Globus pallidus (tissue), 1 donor: ENCODE data around the gene NCAN.
A peak's percentile ranks its signal among the peaks of the same experiment; 100 is the strongest.
"Not testable (repeated sequence)": the region's sequence is repeated elsewhere in the genome, so short reads cannot be mapped to it uniquely, and the experiment has no call there.

Experiments used
- DNase-seq: peaks from one replicate; pipeline ENCODE4 v3.0.0-alpha.2; 2015; ENCODE audit warnings: low spot score

Gene NCAN

DNA sequence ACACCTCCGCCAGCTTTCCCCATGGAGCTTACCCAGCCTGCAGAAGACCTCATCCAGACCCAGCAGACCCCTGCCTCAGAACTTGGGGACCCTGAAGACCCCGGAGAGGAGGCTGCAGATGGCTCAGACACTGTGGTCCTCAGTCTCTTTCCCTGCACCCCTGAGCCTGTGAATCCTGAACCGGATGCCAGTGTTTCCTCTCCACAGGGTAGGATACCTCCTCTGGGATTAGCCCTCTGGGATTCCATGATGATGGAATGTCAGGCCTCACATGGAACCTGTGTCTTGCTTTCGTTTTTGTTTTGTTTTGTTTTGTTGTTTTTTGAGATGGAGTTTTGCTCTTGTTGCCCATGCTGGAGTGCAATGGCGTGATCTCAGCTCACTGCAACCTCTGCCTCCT lies 17.8 kb upstream of the NCAN start:
- no peak for DNase-seq

DNA sequence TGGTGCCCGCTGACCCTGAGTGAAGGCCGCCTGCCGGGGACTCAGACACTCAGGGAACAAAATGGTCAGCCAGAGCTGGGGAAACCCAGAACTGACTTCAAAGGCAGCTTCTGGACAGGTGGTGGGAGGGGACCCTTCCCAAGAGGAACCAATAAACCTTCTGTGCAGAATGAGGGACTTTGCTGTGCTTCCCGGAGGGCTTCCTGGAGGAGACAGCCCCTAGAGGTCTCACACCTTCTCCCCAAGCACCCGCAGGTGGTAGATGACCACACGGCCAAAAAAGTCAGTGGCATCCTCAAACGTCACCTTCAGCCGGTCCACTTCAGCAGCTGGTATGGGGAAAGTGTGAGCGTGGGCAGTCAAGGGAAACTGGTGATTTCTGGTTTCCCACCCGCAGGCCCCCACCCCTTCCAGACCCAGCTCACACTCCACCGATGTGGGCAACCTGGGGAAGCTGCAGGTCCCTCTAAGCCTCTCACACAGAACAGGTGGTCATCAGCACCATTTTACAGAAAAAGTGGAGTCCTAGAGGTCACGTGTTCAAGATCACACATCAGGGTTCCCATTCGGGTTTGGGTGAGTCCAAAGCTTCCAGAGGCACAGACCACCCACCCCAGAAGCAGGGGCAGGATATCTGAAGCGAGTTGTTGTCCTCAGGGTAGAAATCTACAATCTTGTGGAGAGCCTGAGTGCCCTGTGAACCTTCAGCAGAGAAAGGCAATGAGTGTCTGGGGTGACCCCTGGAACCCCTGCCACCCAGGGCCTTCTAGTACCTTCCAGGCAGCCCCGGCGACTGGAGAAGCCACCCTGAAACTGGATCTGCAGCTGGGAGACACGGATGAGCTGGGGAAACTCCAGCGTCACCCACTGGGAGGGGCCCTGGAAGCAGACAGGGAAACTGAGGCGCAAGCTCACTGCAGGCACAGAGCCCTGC lies 9.8 kb upstream of the NCAN start:
- DNase-seq, result no peak

DNA sequence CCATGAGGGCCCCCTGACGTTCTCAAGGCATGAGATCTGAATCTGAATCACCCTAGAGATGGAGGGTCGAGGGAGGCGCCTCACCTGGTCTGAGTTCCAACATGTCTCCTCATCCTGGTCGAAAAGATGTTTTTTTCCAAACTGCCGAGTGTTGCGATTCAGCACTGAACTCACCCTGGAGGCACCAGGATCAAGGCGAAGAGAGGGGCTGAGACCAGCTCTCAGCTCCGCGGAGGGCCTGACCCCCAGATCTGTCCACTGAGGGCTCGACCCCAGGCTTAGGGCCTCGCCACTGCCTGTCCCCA lies 9.1 kb upstream of the NCAN start:
- DNase-seq, result no peak

DNA sequence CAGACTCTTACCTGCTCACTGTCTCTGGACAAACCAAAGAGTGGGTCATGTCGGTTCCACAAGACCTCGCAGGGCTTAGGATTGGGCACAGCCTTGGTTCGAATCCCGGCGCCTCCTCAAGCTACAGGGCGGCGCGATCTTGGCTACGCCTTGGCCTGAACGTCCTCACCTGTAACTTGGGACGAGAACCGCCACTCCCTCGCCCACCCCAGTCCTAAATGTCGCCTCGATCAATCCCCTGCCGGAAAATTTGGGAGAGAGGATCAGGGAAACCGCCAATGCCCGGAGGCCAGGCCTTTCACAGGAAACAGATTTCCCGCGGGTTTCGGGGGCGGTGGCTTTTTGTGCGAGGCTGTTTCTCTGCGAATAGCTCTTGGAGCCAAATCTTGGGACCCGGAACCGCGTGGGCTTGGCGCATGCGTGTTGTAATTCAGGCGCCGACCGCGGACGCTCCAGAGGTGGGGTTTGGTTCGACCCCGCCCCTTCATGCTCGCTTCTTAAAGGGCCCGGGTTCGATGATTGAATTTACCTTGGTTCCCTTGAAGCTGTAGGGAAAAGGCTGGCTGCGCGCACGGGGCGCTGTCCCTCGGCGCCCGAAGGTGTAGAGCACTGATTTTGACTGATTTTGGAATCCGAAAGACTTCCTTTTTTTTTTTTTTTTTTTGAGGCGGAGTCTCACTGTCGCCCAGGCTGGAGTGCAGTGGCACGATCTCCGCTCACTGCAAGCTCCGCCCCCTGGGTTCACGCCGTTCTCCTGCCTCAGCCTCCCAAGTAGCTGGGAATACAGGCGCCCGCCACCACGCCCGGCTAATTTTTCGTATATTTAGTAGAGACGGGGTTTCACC lies 8.5 kb upstream of the NCAN start, which contains the start of gene NR2C2AP:
TSS of gene NR2C2AP (minus strand) at position 403 of the 845 bp plus-strand sequence. CDS start at position 49, 354 bp downstream.
- peak; percentile 85 for DNase-seq

DNA sequence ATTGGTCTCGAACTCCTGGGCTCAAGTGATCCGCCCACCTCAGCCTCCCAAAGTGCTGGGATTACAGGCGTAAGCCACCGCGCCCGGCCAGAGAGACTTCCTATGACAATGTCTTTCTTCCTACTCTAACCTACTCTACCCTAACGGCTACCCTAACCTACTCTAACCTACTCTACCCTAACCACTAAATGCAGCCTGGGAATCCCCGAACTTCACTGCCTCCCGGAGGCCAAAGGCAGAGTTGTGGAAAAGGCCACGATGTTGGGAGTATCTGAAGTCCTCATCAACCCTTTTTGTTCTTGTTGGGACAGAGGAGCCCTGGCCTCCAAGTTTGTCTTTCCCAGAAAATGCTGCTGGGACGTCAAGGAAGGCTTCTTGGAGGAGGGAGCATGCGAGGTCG lies 7.6 kb upstream of the NCAN start:
- DNase-seq, result no peak

DNA sequence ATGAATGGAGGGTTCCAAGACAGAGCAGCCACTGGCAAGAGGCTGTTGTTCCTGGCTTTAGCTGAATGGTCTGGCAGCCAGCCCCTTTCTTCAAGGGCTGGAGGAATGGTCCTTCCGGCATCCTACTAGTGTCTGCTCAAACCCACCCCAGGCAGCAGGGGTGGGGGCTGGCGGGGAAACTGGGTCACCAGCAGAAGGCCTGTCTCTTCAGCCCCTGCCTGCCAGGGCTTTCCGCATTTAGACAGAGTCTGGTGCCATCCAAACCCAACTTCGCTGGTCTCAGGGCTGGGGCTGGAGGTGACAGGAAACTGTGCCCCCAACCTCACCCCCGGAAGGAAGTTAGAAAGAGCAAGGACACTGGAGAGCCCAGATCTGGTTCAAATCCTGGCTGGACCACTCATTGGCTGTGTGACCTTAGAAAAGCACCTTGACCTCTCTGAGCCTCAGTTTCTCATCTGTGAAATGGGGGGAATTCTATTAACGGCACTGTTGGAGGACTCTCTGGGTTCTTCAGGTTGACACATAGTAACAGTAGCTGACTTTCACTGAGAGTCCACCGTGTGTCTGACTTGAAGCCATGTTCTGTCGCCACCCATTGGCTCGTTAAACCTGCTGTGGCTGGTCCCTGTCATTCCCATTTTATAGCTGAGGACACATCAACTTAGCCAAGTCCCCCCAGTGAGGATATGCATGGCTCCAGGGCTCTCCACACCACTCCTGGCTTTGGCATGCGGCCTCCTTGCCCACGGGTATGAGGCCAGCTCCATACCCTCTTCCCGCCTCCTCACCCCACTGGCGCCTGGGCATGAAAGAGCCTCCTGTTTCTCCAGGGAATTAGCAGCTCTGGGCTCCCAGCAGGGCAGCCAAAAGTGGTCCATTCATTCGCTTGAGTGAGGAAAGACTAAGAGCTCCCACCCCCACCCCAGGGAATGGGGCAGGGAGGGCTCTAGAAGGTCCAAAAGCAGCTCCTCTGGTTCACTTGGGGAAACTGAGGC lies 6.0 kb upstream of the NCAN start:
- DNase-seq, result peak; percentile 65

DNA sequence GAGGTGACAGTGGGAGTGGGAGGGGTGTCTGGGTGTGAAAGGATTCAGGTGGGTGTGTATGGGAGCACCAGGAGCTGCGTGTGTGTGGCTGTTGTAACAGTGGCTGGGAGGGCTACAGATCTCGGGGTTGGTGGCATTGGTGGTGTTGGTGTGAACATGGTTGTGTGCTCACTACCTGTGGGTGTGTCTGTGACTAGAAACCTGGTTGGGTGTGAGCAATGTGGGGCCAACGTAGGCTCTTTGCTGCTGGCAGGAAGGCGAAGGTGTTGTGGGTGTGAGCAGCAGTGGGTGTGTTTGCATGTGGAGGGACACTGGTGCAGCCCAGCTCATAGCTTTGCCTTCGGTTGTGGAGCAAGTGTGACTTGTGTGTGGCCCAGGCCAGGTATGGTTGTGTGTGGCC lies 4.8 kb upstream of the NCAN start:
- DNase-seq, result no peak

DNA sequence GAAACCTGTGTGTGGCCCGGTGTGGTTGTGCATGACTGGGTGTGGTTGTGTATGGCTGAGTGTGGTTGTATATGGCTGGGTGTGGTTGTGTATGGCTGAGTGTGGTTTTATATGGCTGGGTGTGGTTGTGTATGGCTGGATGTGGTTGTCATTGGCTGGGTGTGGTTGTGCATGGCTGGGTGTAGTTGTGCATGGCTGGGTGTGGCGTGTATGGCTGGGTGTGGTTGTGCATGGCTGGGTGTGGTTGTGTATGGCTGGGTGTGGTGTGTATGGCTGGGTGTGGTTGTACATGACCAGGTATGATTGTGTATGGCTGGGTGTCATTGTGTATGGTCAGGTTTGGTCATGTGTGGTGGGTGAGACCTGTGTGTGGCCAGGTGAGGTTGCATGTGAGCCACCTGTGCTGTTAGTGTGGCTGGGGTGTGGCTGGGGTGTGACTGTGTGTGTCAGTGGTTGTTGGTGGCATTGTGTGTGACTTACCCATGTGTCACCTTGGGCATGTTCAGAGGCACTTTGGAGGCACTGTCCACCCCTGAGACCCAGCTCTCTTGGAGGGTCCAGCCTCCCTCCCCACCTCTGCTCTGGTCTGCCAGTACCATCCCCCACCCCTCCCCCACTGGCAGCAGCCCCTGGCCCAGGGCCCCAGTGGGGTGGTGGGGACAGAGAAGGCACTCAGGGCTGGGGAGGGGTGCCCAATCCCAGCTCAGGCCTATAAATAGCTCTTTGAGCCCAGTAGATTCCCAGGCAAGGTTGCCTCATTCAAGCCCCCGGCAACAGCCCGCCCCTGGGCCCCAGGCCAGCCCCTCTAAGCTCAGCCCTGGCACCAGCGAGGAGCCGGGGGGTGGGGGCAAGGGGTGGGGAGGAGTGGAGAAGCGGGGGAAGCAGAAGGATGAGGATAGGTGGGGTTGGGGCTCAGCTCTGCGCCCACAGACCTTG lies 3.9 kb upstream of the NCAN start:
- DNase-seq, result peak; percentile 57

DNA sequence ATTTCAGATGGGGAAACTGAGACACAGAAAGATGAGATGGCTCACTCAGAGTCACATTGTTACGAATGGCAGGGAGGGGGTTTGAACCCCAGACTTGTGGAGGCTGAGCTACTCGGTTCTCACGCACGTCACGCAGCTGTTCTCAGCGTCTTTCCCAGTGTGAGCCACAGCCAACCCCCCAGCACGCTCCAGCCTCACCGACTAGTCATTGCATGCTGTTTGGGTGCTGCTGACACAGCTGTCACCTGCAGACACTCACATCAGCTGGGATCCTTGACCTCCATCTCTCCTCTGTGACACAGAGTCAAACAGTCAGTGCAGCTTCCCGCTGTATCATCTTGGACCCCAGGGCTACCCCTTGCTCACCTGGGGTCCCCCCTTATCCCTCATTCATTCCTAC lies 2.4 kb upstream of the NCAN start:
- no peak for DNase-seq

DNA sequence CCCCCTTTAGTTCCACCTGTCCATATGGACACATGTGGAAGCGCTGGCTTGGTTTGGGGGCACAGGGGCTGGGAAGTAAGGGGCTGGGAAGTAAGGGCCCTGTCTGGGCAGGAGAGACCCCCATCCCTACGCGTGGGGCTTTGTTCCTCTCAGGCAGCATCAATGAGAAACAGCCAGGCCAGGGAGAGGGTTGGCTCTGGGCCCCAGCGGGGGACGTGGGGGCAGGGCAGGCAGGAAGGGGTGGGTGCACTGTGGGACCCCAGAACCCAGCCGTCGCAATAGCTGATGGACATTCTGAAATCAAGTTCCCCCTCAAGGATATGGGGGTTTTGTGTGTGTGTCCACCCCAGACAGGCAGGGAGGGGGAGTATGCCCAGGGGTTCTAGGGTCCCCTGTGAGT lies 1.2 kb downstream of the NCAN start:
- no peak for DNase-seq

DNA sequence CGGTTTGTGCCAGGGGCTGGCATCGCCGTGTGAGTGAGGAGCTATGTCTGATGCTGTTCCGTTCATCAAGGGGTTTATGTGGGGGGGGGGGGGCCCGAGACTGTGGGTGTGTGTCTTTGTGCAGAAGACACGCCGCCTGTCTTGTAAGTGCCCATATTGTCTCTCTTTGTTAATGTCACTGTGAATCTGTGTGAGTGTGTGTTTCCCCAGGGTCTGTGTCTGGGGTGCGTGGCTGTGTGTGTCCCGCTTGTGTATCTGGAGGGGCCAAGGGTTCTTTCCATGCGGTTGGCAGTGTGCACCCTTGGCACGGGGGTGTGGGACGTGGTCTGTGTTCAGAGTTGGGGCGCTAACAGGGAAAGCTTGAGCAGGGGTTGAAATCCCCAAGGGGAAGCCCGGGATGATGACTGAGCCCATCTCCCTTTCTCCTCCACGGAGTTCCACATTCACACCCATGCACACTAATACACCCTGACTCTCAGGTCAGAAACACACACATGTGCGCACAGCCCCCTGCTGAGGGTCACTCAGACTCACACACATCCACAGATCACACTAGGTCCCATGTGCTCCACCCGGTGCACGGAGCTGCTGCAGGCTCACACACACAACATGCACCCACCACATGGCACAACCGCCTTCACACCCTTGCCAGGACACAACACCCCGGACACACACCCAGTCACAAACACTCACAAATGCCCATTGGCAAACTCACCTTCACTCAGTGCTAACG lies 1.8 kb downstream of the NCAN start:
- no peak for DNase-seq

DNA sequence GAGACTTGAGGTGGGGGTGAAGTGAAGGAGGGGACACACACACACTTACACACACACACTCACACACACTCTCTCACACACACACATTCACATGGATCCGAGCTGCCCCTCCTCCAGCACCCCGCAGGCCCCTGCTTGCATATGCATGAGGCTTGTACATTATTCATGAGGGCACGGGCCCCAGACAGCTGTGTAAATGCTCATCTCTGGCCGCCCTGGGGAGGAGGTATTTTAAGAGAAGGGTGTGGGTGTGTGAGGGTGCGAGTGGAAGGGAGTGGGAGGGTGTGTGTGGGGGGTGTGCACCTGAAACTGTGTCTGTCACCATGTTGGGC lies 2.4 kb downstream of the NCAN start:
- DNase-seq, result no peak

DNA sequence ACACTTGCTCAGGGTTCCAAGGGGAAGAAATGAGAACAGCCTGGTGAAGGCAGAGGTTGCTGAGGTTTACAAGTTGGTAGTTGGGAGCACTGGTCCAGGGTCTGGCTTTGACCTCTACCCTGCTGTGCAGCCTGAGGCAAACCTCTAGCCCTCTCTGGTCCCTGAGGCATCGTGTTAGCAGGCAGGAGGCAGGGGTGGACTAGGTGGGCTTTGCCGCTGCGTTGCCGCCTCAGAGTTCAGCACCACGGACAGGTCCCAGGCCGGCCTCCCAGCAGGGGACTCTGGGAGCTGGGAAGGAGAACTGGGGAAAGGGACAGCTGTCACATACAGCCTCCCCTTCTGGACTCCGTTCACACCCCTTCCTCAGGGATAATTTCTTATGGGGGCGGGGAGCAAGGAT lies 3.1 kb downstream of the NCAN start:
- no peak for DNase-seq

DNA sequence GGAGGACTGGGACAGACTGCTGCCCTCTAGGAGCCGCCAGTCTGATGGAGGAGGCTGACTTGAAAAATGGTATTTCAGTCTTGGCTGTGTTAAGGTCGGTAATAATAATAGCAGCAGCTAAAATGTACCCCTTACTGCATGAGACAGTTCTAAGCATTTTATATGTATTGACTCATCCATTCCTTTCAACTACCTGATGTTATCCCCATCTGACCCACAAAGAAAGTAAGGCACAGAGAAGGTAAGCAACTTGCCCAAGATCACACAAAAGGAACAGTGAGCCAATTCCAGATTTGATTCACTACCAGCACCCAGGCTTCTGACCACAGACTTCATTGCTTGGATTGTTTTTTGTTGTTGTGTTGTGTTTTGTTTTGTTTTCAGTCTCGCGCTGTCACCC lies 4.0 kb downstream of the NCAN start:
- no peak for DNase-seq

DNA sequence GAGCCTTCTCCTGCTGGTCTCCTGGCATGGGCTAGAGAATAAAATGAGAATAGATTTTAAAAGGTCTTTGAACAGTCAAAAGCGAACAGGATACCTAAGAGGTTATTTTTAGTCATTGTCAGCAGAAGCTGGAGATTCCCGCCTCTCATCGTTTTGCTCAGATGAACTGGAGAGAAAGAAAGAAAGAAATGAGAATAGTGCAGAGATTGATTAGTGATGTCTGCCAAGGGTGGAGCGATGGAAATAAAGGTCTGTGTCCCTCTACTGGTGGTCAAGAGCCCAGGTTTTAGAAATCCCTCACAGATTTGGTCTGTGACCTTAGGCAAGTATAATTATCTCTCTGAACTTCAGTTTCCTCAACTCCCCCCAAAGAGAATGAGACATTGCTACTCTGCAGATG lies 5.3 kb downstream of the NCAN start:
- no peak for DNase-seq

DNA sequence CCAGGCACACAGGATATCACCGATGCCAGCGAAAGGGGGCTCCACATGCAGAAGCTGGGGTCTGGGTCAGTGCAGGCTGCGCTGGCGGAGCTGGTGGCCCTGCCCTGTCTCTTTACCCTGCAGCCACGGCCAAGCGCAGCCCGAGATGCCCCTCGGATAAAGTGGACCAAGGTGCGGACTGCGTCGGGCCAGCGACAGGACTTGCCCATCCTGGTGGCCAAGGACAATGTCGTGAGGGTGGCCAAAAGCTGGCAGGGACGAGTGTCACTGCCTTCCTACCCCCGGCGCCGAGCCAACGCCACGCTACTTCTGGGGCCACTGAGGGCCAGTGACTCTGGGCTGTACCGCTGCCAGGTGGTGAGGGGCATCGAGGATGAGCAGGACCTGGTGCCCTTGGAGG lies 7.2 kb downstream of the NCAN start:
- no peak for DNase-seq

DNA sequence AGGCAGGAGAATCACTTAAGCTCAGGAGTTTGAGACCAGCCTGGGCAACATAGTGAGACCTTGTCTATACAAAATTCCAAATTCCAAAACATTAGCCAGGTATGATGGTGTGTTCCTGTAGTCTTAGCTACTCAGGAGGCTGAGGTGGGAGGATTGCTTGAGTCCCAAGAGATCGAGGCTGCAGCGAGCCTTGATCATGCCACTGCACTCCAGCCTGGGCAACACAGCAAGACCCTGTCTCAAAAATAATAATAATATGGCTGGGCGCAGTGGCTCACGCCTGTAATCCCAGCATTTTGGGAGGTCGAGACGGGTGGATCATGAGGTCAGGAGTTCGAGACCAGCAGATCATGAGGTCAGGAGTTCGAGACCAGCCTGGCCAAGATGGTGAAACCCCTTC lies 9.2 kb downstream of the NCAN start:
- not testable (repeated sequence) for DNase-seq

DNA sequence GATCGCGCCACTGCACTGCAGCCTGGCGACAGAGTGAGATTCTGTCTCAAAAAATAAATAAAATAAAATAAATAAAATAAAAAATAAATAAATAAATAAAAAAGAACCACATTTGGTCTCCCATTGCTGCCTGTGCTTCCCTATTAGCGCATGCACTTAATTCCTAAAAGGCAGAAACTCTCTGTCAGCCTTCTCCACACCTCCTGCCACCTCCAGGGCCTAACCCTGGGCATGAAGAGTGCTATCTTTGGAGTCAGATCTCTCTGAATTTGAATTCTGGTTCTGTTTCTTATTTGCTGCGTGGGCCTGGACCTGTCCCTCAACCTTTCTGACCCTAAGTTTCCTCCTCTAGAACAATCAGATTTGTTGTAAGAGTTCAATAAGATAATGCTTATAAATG lies 11.3 kb downstream of the NCAN start:
- DNase-seq, result no peak

DNA sequence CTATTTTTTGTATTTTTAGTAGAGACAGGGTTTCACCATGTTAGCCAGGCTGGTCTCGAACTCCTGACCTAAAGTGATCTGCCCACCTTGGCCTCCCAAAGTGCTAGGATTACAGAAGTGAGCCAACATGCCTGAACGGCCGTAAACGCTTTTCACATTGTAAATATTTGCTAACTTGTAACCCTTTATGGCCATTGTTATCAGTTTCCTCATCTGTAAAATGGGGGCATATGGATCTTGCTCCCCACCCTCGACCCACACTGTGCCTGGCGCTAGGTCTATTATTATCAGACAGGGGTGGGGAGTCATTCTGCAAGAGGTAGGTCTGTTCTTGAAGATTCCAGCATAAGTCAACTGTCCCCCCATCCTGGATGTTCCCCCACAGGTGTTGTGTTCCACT lies 11.9 kb downstream of the NCAN start:
- DNase-seq, result no peak

DNA sequence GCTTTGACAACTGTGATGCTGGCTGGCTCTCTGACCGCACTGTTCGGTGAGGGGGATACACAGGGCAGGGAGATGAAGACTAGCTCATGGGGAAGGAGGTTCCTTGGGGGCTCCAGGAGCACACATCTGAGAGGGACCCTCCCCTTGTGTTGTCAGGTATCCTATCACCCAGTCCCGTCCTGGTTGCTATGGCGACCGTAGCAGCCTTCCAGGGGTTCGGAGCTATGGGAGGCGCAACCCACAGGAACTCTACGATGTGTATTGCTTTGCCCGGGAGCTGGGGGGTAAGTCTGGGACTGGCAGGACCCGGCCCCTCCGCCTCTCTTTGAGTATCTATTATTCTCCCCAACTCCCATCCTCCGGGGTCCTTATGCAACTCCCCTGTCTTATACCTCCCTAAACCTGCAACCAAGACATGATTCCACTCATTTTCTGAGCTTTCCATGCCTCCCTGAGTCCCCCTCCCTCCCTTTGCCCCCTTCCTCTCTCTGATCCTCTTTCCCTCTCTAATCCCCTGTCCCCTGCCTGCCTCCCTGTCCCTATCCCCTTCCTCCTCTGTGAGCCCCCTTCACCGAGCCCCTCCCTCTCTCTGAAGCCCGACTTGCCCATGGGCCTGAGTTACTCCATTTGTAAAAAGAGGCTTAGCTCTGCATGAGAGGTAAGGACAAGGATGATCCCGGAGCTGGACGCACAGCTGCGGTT lies 12.5 kb downstream of the NCAN start:
- DNase-seq, result no peak
